HCEC 1CT (cell line): ENCODE results near the gene RGS9.

ENCODE experiments used
- DNase-seq: peaks from one replicate; pipeline ENCODE4 v3.0.0-alpha.2; 2017

Gene RGS9

DNA sequence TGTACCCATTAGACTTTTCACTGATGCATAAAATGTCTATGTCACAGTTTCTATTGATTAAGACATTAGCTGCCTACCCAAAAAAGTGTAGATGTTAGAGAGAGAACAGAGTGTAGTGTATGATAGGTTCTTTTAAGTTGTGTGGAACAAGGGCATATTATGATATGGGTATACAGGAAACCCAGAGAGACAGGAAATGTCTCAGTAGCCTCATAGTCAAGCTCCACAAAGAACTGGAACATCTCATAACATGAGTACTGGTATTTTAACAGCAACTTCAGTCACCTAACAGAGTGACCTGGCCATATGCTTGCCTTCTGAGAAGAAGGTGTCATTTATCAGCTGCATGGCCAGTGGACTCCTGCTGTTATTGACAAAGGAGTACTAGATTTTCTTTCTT lies 128.1 kb downstream of the RGS9 start:
- DNase-seq, result no peak

DNA sequence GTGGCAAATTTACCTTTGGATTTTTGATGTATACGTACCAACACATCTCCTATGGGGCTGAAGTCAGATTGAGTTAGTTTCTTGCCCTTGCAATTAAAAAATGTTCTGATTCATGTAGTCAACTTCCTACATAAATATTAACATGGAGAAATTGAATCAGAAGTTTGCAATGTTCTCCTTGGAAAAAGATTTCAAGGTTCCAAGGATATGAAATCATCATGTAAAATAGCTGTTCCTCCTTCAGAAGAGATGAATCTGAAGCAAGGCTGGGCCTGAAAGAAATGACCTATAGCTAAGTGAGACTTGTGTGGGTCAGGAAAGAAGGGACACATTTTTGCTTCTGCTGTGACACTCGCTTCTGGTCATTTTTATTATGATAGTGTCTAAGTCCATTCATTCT lies 131.7 kb downstream of the RGS9 start:
- peak; percentile 36 for DNase-seq

- no peak for DNase-seq
Measured at GRCh38 chr17:65270499-65271253, 133.5 kb downstream of the RGS9 start.

DNA sequence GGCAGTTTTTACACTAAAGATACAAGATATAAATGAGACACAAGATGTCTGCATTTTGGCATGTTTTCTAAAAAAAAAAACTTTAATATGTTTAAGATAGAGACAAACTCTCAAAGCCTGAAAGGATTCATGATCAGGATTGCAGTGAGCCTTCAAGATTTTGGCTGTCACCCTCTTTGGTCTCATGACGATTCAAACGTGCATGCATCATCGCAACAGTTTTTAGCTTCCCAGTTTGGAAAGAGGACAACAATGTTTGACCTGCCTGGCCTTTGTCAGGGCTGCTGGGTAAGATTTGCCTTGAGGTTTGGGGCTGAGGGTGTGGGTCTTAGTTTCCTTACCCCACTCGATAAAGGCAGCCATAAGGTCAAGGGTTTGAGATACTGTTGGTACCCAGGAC lies 134.1 kb downstream of the RGS9 start:
- DNase-seq, result no peak
